Neural crest cell (in vitro differentiated cells): ENCODE data around the gene SEC62. TPM values are rescaled to one million over a fixed set of nuclear protein-coding genes. Genes with fewer than 3 reads are reported as not detected.
A peak's percentile ranks its signal among the peaks of the same experiment; 100 is the strongest.

ENCODE experiments used
- DNase-seq: peaks from one replicate; pipeline ENCODE4 v3.0.0; 2021; ENCODE audit warnings: low read depth, mixed read lengths, low spot score
- H3K27ac Mint-ChIP-seq: one replicate; pipeline ENCODE4 v1.8.0; 2021; ENCODE audit warnings: mild to moderate bottlenecking, mixed read lengths; ENCODE audit not compliant: unreplicated experiment
- H3K27me3 Mint-ChIP-seq: 2 replicates; pipeline ENCODE4 v1.8.0; 2021; ENCODE audit warnings: low read depth, mild to moderate bottlenecking, mixed read lengths
- H3K36me3 Mint-ChIP-seq: 2 replicates; pipeline ENCODE4 v1.8.0; 2021; ENCODE audit warnings: low read depth, mild to moderate bottlenecking, mixed read lengths
- H3K4me1 Mint-ChIP-seq: 2 replicates; pipeline ENCODE4 v1.8.0; 2021; ENCODE audit warnings: mixed read lengths
- H3K4me3 Mint-ChIP-seq: one replicate; pipeline ENCODE4 v1.8.0; 2021; ENCODE audit warnings: mild to moderate bottlenecking, mixed read lengths
- H3K9me3 Mint-ChIP-seq: 2 replicates; pipeline ENCODE4 v1.8.0; 2021; ENCODE audit warnings: mixed read lengths
- total RNA-seq: library from RNA; stranded (reverse); gene quantifications from 2 replicates; pipeline ENCODE4 v1.2.1, GENCODE V29; 2021
- TF ChIP-seq, protein P1 (sequence below): fragments of 200-600 bp; sonication (generic); conservative IDR thresholded peaks from 2 replicates; pipeline ENCODE4 v1.5.0; 2021; ENCODE audit warnings: antibody characterized with exemption, mild to moderate bottlenecking

The SEC62 gene
- total RNA-seq, 1 donor from 2014 or later = 67.9 TPM

- no peaks in the 10 kb centered on the region for H3K36me3 Mint-ChIP-seq
- TF ChIP-seq, protein P1, sequence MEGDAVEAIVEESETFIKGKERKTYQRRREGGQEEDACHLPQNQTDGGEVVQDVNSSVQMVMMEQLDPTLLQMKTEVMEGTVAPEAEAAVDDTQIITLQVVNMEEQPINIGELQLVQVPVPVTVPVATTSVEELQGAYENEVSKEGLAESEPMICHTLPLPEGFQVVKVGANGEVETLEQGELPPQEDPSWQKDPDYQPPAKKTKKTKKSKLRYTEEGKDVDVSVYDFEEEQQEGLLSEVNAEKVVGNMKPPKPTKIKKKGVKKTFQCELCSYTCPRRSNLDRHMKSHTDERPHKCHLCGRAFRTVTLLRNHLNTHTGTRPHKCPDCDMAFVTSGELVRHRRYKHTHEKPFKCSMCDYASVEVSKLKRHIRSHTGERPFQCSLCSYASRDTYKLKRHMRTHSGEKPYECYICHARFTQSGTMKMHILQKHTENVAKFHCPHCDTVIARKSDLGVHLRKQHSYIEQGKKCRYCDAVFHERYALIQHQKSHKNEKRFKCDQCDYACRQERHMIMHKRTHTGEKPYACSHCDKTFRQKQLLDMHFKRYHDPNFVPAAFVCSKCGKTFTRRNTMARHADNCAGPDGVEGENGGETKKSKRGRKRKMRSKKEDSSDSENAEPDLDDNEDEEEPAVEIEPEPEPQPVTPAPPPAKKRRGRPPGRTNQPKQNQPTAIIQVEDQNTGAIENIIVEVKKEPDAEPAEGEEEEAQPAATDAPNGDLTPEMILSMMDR = peak; percentile 88
- no peak within 1 kb of the TSS for H3K27ac Mint-ChIP-seq
- H3K9me3 Mint-ChIP-seq = no peaks in the 10 kb centered on the region
- no peaks in the 10 kb centered on the region for H3K4me1 Mint-ChIP-seq
- DNase-seq = peak; percentile 68
- H3K4me3 Mint-ChIP-seq = peak within 1 kb of the TSS; percentile 85
- H3K27me3 Mint-ChIP-seq = peaks cover 68% of the 10 kb centered on the region
Observed at GRCh38 chr3:170037463-170038433, 71.1 kb downstream of the SEC62 start, which contains the start of gene GPR160. Gene GPR160 (plus strand): TSS chr3:170037995. CDS start chr3:170083973, 45,978 bp downstream.

GRCh38 chr3:170038434-170039110, 72.0 kb downstream of the SEC62 start:
- Mint-ChIP-seq H3K9me3 (no peaks in the 10 kb centered on the region), H3K27ac (no peak overlapping the region), H3K4me1 (no peaks in the 10 kb centered on the region)

GRCh38 chr3:170040418-170040817, 73.8 kb downstream of the SEC62 start:
- no peak for DNase-seq
- H3K27me3 Mint-ChIP-seq = peaks cover 74% of the 10 kb centered on the region
- H3K9me3 Mint-ChIP-seq = no peaks in the 10 kb centered on the region
- TF ChIP-seq, protein P1 = no peak
- peak overlapping the region; percentile 25 for H3K4me3 Mint-ChIP-seq
- H3K36me3 Mint-ChIP-seq = no peaks in the 10 kb centered on the region
- no peak overlapping the region for H3K27ac Mint-ChIP-seq
- H3K4me1 Mint-ChIP-seq = no peaks in the 10 kb centered on the region

More at GRCh38 chr3:170038434-170039110, 72.0 kb downstream of the SEC62 start:
- TF ChIP-seq, protein P1 = peak; percentile 34
- Mint-ChIP-seq H3K27me3 (peaks cover 72% of the 10 kb centered on the region), H3K4me3 (peak overlapping the region; percentile 85), H3K36me3 (no peaks in the 10 kb centered on the region)
- no peak for DNase-seq

DNA sequence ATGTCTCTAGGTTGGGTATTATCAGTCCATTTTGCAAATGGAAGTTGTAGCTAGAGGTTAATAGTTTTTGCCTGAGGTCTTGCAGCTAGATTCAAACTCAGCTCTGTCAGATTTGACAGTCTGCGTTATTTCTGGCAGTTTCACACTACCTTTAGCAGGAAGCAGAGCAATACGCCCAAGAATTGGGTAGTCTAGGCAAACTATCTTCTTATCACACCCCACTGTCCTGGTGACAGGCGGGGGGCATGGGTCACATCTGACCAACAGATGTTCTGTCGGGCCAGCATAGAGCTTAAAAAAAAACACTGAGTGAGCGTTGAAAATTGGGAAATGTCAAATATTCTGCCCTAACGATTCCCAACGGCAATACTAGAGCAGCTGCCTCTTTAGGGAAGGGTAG, 76.9 kb downstream of the SEC62 start:
- TF ChIP-seq, protein P1 = no peak
- Mint-ChIP-seq H3K27me3 (peaks cover 54% of the 10 kb centered on the region), H3K4me1 (no peaks in the 10 kb centered on the region), H3K9me3 (no peaks in the 10 kb centered on the region), H3K36me3 (no peaks in the 10 kb centered on the region), H3K27ac (no peak overlapping the region), H3K4me3 (no peak overlapping the region)
- DNase-seq = no peak

DNA sequence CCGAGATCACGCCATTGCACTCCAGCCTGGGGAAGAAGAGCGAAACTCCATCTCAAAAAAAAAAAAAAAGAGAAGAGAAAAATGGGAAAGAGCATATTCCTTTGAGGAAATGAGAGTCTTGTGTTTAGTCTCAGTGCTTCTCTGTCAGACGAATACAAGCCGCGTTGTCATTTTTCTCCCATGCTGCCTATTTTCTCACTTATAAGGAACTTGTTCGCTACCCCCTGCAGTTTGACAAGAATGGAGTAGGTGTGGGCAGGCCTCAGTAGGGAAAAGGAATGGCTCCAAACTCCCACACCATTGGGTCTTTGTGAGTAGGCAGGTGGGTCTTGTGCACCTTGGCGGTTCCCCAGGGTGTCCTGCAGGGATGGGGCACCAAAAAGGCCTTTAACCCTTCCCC, 77.7 kb downstream of the SEC62 start:
- Mint-ChIP-seq H3K36me3 (no peaks in the 10 kb centered on the region), H3K4me3 (no peak overlapping the region), H3K27me3 (peaks cover 46% of the 10 kb centered on the region), H3K9me3 (no peaks in the 10 kb centered on the region), H3K27ac (no peak overlapping the region), H3K4me1 (no peaks in the 10 kb centered on the region)
- TF ChIP-seq, protein P1 = no peak
- no peak for DNase-seq
